Measurements from ENCODE around the gene FBXO15.

FBXO15 gene

DNA sequence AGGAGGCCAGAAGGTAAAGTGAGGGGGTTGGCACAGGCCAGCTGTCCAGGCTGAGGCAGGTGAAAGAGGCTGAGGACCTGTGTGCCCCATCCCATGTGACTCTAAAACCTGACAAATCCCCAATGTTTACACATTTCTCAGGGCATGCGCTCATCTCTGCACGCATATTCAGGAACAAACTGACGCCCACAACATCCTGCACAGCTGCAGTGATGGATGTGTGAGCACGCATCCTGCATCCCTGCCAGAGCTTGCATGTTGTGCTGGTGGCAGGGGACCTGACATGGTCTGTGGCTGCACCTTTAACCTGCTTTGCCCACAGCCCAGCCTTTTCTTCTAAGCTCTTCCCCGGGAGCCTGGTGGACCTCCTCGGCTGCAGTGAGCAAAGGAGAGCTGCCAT, 83.1 kb downstream of the FBXO15 start (continued):
- TF ChIP-seq, protein P1, sequence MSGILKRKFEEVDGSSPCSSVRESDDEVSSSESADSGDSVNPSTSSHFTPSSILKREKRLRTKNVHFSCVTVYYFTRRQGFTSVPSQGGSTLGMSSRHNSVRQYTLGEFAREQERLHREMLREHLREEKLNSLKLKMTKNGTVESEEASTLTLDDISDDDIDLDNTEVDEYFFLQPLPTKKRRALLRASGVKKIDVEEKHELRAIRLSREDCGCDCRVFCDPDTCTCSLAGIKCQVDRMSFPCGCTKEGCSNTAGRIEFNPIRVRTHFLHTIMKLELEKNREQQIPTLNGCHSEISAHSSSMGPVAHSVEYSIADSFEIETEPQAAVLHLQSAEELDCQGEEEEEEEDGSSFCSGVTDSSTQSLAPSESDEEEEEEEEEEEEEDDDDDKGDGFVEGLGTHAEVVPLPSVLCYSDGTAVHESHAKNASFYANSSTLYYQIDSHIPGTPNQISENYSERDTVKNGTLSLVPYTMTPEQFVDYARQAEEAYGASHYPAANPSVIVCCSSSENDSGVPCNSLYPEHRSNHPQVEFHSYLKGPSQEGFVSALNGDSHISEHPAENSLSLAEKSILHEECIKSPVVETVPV (CRISPR knock-in tag; IDR thresholded peaks at IDR 0.05) = no peak
- no peak for TF ChIP-seq BACH2 (CRISPR knock-in tag; IDR thresholded peaks at IDR 0.05; ENCODE audit: borderline replicate concordance)
- no peak for TF ChIP-seq ZFP30 (CRISPR knock-in tag; IDR thresholded peaks at IDR 0.05)
- TF ChIP-seq POU6F1 (CRISPR knock-in tag; IDR thresholded peaks at IDR 0.05; ENCODE audit: borderline replicate concordance, low read depth) = no peak
- no peak for TF ChIP-seq OSR1 (CRISPR knock-in tag; IDR thresholded peaks at IDR 0.05)
- no peak for TF ChIP-seq ZC3H10 (CRISPR knock-in tag; IDR thresholded peaks at IDR 0.05)
- TF ChIP-seq ZNF70 (CRISPR knock-in tag; IDR thresholded peaks at IDR 0.05) = no peak
- TF ChIP-seq TOX (CRISPR knock-in tag; IDR thresholded peaks at IDR 0.05; ENCODE audit: borderline replicate concordance) = no peak

DNA sequence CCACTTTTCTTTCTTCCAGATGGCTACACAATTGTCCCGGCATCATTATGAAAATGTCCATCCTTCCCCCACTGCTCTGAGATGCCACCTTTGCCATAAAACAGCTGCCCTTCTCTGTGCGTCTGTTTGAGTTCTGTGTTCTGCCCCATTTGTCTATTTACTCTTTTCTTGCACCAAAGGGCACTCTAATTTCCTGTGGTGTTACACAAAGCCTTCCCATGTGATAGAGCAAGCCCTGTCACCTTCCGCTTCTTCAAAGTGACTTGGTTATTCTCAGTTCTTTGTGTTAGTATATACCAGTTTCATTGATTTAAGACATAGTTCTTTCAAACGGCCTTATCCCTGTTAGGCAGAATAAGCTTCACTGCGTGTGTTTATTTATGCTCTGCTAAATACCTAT, 84.1 kb downstream of the FBXO15 start:
- TF ChIP-seq BACH2 (CRISPR knock-in tag; IDR thresholded peaks at IDR 0.05; ENCODE audit: borderline replicate concordance) (no peak), CREB5 (CRISPR knock-in tag; IDR thresholded peaks at IDR 0.05; ENCODE audit: low read depth) (no peak), ARNTL (CRISPR knock-in tag; IDR thresholded peaks at IDR 0.05; ENCODE audit: borderline replicate concordance, low read depth) (no peak), OSR1 (CRISPR knock-in tag; IDR thresholded peaks at IDR 0.05) (no peak), ZC3H10 (CRISPR knock-in tag; IDR thresholded peaks at IDR 0.05) (no peak), ZNF565 (CRISPR knock-in tag; conservative IDR thresholded peaks at IDR 0.05; ENCODE audit: low read depth) (no peak), SNAI2 (CRISPR knock-in tag; IDR thresholded peaks at IDR 0.05) (no peak), ZNF8 (CRISPR knock-in tag; IDR thresholded peaks at IDR 0.05) (no peak), TSHZ2 (CRISPR knock-in tag; IDR thresholded peaks at IDR 0.05) (no peak), ZFP3 (CRISPR knock-in tag; IDR thresholded peaks at IDR 0.05) (no peak), CSDC2 (CRISPR knock-in tag; IDR thresholded peaks at IDR 0.05) (no peak), PPARA (CRISPR knock-in tag; IDR thresholded peaks at IDR 0.05; ENCODE audit: borderline replicate concordance) (no peak), GLIS3 (CRISPR knock-in tag; IDR thresholded peaks at IDR 0.05) (no peak), POU6F1 (CRISPR knock-in tag; IDR thresholded peaks at IDR 0.05; ENCODE audit: borderline replicate concordance, low read depth) (no peak), ISL1 (CRISPR knock-in tag; IDR thresholded peaks at IDR 0.05) (no peak), RARB (CRISPR knock-in tag; IDR thresholded peaks at IDR 0.05) (no peak), ZNF70 (CRISPR knock-in tag; IDR thresholded peaks at IDR 0.05) (no peak)
- TF ChIP-seq, protein P1 (CRISPR knock-in tag; IDR thresholded peaks at IDR 0.05) = no peak
- ATAC-seq = no peak

DNA sequence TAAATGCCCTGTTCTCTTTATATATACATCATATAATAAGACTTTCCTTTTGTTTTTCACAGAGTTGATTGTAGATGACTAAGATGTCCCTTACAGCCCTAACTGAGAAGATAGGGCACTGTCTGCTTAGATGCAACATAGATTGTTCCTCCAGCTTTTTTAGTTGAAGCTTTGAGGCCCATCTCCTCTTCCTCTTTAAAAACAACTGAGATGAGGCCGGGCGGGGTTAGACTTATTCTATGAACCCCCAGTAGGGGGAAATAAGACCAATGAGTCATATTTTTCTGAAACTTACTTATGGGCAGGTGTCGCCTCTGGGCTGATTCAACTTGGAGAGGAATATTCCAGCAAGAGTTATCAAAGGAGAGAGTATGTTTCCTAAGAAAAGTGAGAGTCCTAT, 84.6 kb downstream of the FBXO15 start:
- TF ChIP-seq TSHZ2 (CRISPR knock-in tag; IDR thresholded peaks at IDR 0.05) = no peak
- no peak for ATAC-seq

Data from SK-N-SH treated with all-trans-retinoic acid at 6 μM for 48 hours (cell line).